HG03045 (cell line): ENCODE results near the gene SPIRE1.
"Not testable (repeated sequence)": the region's sequence is repeated elsewhere in the genome, so short reads cannot be mapped to it uniquely, and the experiment has no call there.

ENCODE experiments used
- ATAC-seq: cut with Tn5 transposase; IDR thresholded peaks from one replicate; pipeline ENCODE4 v1.9.1; 2021; ENCODE audit warnings: mild to moderate bottlenecking, moderate library complexity; ENCODE audit not compliant: unreplicated experiment

The SPIRE1 gene

GRCh38 chr18:12599966-12600365 lies 57.9 kb downstream of the SPIRE1 start:
- no peak for ATAC-seq

GRCh38 chr18:12599543-12599942 lies 58.4 kb downstream of the SPIRE1 start:
- ATAC-seq, result no peak

- ATAC-seq, result no peak
Measured at GRCh38 chr18:12598181-12598930, 59.6 kb downstream of the SPIRE1 start.

- ATAC-seq, result no peak
Measured at GRCh38 chr18:12597760-12598159, 60.1 kb downstream of the SPIRE1 start.

GRCh38 chr18:12595571-12596255 lies 62.2 kb downstream of the SPIRE1 start:
- no peak for ATAC-seq

GRCh38 chr18:12593866-12594265 lies 64.0 kb downstream of the SPIRE1 start:
- no peak for ATAC-seq

- ATAC-seq, result no peak
Measured at GRCh38 chr18:12592597-12593127, 65.2 kb downstream of the SPIRE1 start.

GRCh38 chr18:12589448-12589847 lies 68.5 kb downstream of the SPIRE1 start:
- ATAC-seq, result no peak

- no peak for ATAC-seq
Measured at GRCh38 chr18:12586956-12587355, 71.0 kb downstream of the SPIRE1 start.

GRCh38 chr18:12585218-12585617 lies 72.7 kb downstream of the SPIRE1 start:
- no peak for ATAC-seq

- ATAC-seq, result no peak
Measured at GRCh38 chr18:12580630-12581342, 77.1 kb downstream of the SPIRE1 start.

GRCh38 chr18:12579775-12580174 lies 78.1 kb downstream of the SPIRE1 start:
- no peak for ATAC-seq

- ATAC-seq, result no peak
Measured at GRCh38 chr18:12577848-12578247, 80.1 kb downstream of the SPIRE1 start.

GRCh38 chr18:12574494-12575185 lies 83.3 kb downstream of the SPIRE1 start:
- ATAC-seq, result no peak

- ATAC-seq, result no peak
Measured at GRCh38 chr18:12571630-12572029, 86.3 kb downstream of the SPIRE1 start.

- ATAC-seq, result no peak
Measured at GRCh38 chr18:12569791-12570190, 88.1 kb downstream of the SPIRE1 start.

- ATAC-seq, result no peak
Measured at GRCh38 chr18:12567849-12568248, 90.1 kb downstream of the SPIRE1 start.

- no peak for ATAC-seq
Measured at GRCh38 chr18:12564861-12565260, 93.0 kb downstream of the SPIRE1 start.

GRCh38 chr18:12564378-12564777 lies 93.5 kb downstream of the SPIRE1 start:
- no peak for ATAC-seq

GRCh38 chr18:12560600-12560999 lies 97.3 kb downstream of the SPIRE1 start:
- ATAC-seq, result not testable (repeated sequence)

- ATAC-seq, result no peak
Measured at GRCh38 chr18:12559319-12559718, 98.6 kb downstream of the SPIRE1 start.
